GM21447 (cell line): ENCODE measurements around the gene HNRNPL.
"Not testable (repeated sequence)": the region's sequence is repeated elsewhere in the genome, so short reads cannot be mapped to it uniquely, and the experiment has no call there.

ENCODE experiments used
- ATAC-seq: cut with Tn5 transposase; IDR thresholded peaks from one replicate; pipeline ENCODE4 v1.9.1; 2021; ENCODE audit not compliant: unreplicated experiment

The HNRNPL gene

GRCh38 chr19:38869836-38870607, 20.2 kb upstream of the HNRNPL start:
- ATAC-seq, result peak; percentile 56

- no peak for ATAC-seq
Observed at GRCh38 chr19:38869160-38869835, 19.5 kb upstream of the HNRNPL start.

- no peak for ATAC-seq
Observed at GRCh38 chr19:38868551-38868950, 18.8 kb upstream of the HNRNPL start.

- ATAC-seq, result no peak
Observed at GRCh38 chr19:38867171-38867780, 17.5 kb upstream of the HNRNPL start.

GRCh38 chr19:38862321-38863059, 12.7 kb upstream of the HNRNPL start:
- no peak for ATAC-seq

- no peak for ATAC-seq
Observed at GRCh38 chr19:38861368-38861767, 11.6 kb upstream of the HNRNPL start.

- not testable (repeated sequence) for ATAC-seq
Observed at GRCh38 chr19:38859631-38860204, 9.9 kb upstream of the HNRNPL start.

GRCh38 chr19:38856813-38857212, 7.0 kb upstream of the HNRNPL start:
- no peak for ATAC-seq

- ATAC-seq, result not testable (repeated sequence)
Observed at GRCh38 chr19:38855751-38856150, 6.0 kb upstream of the HNRNPL start.

- not testable (repeated sequence) for ATAC-seq
Observed at GRCh38 chr19:38854961-38855360, 5.2 kb upstream of the HNRNPL start.

GRCh38 chr19:38853214-38853613, 3.4 kb upstream of the HNRNPL start:
- no peak for ATAC-seq

- ATAC-seq, result no peak
Observed at GRCh38 chr19:38852231-38853044, 2.7 kb upstream of the HNRNPL start.

- ATAC-seq, result no peak
Observed at GRCh38 chr19:38851622-38852230, 1.9 kb upstream of the HNRNPL start.

- ATAC-seq, result no peak
Observed at GRCh38 chr19:38850976-38851621, 1.3 kb upstream of the HNRNPL start.

- ATAC-seq, result peak; percentile 71
Observed at GRCh38 chr19:38850436-38850975, 720 bp upstream of the HNRNPL start.

- peak; percentile 9 for ATAC-seq
Observed at GRCh38 chr19:38849147-38849859, 483 bp downstream of the HNRNPL start.

GRCh38 chr19:38848299-38849146, 1.3 kb downstream of the HNRNPL start:
- no peak for ATAC-seq
